HG03139 (cell line): ENCODE results near the gene ZNF410.

Experiments used
- ATAC-seq: cut with Tn5 transposase; IDR thresholded peaks from one replicate; pipeline ENCODE4 v1.9.1; 2021; ENCODE audit not compliant: unreplicated experiment

Gene ZNF410

DNA sequence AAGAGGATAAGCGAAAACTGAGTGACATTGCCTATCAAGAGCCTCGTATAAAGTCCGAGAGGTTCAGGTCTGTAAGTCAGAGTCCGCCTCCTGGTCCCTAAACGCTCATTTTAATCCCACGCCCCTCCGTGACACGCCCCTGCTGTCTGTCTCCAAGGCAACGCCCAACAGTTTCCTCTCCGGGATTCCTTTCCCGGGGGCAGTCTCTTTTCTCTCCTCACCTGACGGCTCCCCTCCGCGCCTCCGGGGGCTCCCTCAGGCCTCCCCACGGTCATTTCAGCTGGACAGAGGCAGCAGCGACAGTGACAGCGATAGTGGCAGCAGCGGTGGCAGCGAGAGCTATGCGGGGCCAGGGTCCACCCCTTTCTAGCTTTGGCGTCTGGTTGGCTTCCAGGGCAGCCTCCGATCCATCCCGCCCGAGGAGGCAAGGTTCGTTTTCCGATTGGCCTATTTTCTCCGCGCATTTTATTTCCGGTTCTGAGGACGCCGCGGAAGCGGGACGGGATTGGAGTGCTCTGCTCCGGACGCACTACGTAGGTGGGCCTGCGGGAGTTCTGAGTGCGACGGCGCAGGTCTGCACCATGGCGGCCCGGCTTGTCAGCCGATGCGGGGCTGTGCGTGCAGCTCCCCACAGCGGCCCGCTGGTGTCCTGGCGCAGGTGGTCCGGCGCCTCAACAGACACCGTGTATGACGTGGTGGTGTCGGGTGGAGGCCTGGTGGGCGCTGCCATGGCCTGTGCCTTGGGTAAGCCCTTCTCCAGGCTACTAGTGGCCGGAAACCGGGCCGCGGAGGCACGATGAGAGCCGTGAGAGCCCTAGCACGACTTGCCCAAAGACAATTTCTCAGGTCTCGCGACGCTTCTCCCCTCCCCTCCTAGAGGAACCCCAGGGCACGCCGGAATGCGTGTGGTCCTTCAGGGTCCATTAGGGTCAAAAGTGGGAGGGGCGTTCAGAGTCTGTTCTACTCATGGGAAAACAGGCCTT lies 63.4 kb downstream of the ZNF410 start, which contains the start of the genes COQ6 and FAM161B:
COQ6 (plus strand) TSS at position 551 of the 983 bp plus-strand sequence; CDS start at position 582, 31 bp downstream.
FAM161B (minus strand) TSS at position 343 of the 983 bp plus-strand sequence; CDS start at position 275, 68 bp downstream.
- ATAC-seq = peak; percentile 85

DNA sequence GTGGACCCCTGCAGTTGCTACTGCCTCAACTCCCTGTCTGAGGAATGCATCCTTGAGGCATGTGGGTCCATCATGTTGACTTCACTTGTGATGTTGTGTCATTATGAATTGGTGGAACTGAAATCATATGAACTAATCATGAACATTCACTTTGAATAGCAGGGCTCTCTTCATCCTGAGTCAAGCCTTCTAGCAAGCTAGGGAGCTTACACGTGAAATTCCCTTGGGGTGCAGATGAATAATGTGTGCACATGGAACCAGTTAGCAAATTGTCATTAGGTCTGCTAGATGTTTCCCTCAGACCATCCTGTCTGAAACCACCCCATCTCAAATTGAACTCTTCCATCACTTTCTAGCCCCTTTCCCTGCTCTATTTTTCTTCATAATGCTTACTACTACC lies 67.1 kb downstream of the ZNF410 start:
- no peak for ATAC-seq

DNA sequence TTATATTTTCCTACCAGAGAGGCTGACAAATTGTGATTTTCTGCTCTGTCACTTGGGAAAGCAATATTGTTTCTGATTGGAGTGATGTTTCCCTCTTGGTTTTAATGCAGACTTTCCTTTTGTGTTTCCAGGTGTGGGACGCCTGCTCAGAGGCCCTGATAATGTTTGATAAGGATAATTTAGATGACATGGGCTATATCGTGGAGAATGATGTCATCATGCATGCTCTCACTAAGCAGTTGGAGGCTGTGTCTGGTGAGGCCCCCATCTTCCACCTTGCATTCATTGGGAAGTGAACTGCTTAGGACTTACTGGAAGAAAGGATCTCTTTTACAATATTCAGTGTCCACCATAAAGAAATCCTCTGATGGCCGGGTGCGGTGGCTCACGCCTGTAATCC lies 69.0 kb downstream of the ZNF410 start:
- ATAC-seq = no peak

DNA sequence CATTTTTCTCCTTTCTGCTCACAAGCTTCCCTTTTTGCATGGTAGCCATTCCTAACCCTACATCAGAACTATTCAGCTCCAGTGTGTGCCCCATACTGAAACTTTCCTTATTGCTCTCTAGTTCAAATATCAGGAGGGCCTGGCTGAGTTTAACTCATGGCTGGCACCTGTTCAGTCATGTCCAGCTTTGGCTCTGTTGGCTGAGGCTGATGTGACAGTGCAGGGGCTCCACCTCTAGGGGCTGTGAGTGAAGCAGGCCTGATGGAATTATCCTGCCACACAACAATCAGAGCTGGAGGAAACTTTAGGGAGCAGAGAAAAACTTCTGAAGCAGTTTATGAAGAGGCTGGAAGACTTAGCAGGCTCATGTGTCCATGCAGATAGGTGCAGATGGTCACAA lies 71.9 kb downstream of the ZNF410 start:
- no peak for ATAC-seq

DNA sequence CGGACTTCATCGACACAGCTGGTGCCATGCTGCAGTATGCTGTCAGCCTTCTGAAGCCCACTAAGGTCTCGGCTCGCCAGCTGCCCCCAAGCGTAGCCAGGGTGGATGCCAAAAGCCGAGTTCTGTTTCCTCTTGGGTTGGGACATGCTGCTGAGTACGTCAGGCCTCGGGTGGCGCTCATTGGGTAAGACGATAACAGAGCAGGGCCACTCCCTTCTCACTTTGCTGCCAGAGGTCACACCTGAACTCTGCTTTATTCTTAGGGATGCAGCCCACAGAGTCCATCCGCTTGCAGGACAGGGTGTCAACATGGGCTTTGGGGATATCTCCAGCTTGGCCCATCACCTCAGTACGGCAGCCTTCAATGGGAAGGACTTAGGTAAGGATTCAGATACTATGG lies 74.5 kb downstream of the ZNF410 start:
- ATAC-seq = no peak

DNA sequence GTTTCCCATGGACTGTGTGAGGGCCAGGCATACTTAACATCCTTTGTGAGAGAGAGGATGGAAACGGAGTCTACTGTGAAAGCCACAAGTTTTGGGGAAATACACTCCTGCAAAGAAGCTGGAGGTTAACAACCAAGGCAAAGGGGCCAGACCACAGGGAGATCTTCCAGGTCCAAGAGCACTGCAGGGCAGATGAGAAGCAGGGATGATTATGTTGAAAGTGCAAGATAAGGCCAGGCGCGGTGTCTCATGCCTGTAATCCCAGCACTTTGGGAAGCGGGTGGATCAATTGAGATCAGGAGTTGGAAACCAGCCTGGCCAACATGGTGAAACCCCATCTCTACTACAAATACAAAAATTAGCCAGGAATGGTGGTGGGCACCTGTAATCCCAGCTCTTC lies 78.6 kb downstream of the ZNF410 start:
- no peak for ATAC-seq

DNA sequence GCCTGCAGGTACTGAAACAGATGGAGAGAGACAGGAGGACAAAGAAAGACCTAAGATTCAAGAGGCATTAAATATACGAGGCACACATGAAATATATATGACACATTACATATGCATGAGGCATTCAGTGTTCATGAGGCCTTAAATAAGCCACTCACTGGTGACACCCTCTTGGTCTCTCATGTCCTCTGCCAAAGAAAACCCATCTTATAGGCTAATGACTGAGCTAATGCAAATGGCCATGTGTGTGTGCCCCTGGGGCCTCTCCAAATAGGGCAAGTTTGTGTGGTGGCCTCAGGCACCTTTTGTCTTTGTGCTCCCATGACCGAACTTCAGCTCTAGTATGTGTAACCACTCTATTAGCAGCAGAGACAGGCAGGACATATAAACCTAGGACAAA lies 82.2 kb downstream of the ZNF410 start:
- no peak for ATAC-seq

DNA sequence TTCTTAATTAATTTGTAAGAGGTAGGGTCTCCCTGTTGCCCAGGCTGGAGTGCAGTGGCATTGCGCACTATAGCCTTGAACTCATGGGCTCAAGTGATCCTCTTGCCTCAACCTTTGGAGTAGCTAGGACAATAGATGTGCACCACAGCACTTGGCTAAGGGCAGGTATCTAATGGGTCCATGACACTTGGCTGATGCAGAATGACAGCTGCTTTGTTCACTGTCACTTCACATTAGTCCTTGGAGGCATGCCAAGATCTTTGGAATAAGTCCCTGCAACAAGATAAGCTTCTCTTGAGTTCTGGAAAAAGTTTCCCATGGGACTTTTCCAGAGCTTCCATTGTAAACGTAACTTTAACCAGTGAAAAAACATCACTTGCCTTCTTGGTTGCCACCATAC lies 86.8 kb downstream of the ZNF410 start:
- ATAC-seq = no peak

DNA sequence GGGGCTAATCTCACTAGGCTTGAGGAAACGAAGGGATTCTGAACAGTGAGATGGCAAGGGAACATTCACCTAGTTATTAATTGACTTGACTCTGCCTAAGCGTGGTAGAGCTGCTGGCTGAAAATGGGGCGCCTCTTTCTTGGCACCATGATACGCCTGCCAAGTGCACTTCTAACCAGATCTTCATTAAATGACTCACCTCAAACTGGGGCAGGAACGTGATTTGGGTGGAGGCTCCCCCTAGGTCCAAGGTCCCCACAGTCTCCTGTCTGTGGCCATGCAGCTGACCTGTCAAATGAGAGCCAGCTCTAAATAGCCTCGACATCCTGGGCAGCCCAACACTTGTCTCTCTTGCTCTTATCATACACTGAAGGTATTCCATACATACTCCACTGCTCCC lies 89.5 kb downstream of the ZNF410 start:
- no peak for ATAC-seq

DNA sequence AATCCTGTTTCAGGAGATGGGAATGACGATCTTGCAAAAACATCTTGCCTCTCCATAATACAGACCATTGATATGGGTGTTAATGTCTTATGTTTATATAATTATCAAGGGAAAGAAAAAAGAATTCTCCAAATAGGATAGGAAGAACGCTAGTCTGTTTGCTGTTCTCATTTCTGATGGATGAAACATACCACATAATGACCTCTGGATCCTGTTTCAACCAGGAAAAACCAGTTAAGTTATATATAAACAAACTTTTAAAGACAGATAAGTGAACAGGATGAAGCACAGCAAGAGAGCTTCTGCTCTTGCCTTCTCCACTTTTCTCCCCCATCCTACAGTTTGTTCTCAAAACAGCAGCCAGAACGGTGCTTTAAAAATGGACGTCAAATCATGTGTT lies 91.2 kb downstream of the ZNF410 start:
- no peak for ATAC-seq
